Non-pigmented ciliary epithelial cell (primary cell): ENCODE measurements around the gene CD2AP.
A peak's percentile ranks its signal among the peaks of the same experiment; 100 is the strongest.
"Not testable (repeated sequence)": the region's sequence is repeated elsewhere in the genome, so short reads cannot be mapped to it uniquely, and the experiment has no call there.

ENCODE experiments used
- DNase-seq: peaks from one replicate; pipeline ENCODE4 v3.0.0-alpha.2; 2010; ENCODE audit warnings: low read depth

The CD2AP gene

DNA sequence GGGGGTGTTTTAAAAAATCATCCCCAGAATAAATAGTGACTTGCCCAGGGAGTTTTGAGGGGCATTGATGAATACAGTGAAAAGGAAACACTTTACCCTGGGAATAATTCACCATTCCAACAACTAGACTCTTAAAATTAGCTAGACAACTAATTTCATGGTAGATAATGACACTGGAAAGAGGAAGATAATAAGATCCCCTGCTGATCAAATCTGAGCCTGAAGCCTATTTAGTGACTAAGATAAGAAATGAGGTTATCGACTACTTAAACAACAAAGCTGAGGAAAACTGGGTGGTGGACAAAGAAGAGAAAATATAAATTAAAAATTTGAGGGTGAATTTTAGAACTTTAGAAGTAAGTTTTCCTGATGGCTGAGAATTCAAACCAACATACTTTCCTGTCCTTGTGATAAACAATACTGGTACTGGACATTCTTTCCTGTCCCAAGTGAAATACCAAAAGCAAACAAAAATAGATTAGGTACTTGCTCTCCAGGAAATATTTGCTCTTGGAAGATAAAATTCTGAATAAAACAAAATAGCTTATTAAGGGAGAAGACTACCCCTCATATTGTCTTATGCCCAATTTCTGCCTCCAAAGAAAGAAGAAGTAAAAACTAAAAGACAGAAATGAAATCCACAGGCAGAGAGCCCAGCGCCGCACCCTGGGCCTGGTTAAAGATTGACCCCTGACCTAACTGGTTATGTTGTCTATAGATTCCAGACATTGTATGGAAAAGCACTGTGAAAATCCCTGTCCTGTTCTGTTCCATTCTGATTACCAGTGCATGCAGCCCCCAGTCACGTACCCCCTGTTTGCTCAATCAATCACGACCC is 156.8 kb downstream of the CD2AP start:
- no peak for DNase-seq

DNA sequence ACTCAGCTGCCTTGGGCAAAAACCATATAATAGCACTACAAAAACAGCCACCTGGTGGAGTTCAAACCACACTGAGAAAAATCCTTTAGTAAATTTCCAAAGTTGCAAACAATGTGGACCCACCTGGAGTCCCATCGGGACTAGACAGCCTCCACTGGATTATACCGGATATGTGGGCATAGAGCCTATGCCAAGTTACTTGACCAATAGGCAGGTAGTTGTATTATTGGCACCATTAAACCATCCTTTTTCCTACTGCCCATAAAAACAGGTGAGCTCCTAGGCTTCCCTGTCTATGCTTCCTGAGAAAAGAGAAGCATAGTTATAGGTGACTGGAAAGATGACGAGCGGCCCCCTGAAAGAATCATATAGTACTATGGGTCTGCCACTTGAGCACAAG is 169.1 kb downstream of the CD2AP start:
- DNase-seq = no peak

DNA sequence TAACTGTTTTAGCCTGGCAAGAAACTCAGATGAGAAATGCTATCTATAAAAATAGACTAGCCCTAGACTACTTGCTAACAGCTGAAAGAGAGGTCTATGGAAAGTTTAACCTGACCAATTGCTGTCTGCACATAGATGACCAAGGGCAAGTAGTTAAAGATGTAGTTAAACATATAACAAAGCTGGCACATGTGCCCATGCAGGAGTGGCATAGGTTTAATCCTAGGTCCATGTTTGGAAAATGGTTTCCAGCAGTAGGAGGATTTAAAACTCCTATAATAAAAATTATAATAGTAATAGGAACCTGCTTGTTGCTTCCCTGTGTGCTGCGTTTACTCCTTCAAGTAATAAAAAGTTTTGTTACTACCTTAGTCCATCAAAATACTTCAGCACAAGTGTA is 169.6 kb downstream of the CD2AP start:
- DNase-seq = no peak

DNA sequence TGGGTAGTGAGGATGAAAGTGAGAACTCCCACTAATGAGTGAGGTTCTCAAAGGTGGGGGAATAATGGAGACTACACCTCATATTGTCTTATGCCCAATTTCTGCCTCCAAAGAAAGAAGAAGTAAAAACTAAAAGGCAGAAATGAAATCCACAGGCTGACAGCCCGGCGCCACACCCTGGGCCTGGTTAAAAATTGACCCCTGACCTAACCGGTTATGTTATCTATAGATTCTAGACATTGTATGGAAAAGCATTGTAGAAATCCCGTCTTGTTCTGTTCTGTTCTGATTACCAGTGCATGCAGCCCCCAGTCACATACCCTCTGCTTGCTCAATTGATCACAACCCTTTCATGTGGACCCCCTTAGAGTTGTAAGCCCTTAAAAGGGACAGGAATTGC is 170.0 kb downstream of the CD2AP start:
- DNase-seq = not testable (repeated sequence)

DNA sequence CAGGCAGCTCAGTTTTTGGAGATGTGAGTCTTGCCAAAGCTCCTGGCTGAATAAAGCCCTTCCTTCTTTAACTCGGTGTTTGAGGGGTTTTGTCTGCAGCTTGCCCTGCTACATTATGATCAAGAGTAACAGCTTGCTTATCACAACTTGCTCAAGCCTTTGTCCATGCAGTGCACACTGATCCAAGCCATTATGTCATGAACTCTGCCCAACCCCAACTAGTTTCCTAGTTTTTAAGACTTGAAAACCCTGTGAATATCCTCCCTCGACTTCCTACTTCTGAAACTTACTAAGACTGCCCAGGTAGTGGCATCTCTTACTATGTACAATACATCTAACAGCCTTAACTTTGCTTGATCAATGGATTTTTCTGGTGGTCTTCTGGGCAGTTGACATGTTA is 170.4 kb downstream of the CD2AP start:
- no peak for DNase-seq

DNA sequence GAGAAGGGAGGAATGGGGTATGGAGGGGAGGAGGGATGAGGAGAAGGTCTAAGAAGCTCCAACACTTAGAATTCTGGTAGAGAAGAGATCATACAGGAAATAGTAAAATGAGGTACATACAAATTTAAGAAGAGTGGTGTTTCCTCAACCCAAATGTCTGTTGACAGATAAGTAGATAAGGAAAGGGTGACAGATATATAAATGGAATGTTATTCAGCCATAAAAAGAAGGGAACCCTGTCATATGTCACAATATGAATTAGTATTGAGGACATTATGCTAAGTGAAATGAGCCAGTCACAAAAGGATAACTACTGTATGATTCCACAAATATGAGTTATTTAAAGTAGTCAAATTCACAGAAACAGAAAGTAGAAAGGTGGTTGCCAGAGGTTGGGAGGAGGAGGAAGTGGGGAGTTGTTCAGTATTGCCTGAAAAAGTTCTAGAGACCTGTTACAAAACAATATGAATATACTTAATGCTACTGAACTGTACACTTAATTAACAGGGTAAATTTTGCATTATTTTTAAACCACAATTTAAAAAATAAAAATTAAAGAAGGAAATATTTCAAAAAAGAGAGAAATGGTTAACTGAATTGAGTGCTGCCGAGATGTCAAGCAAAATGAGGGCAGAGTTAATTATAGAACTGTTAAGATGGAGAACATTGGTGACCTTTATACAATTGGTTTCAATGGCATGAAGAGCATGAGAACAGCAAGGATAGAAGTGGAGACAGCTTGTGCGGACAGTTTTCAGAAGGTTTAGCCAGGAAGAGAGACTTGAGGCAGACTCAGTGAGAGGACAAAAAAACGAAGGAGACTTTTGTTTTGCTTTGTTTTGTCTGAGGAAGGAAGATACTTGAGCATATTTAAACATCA is 173.2 kb downstream of the CD2AP start:
- DNase-seq = no peak

DNA sequence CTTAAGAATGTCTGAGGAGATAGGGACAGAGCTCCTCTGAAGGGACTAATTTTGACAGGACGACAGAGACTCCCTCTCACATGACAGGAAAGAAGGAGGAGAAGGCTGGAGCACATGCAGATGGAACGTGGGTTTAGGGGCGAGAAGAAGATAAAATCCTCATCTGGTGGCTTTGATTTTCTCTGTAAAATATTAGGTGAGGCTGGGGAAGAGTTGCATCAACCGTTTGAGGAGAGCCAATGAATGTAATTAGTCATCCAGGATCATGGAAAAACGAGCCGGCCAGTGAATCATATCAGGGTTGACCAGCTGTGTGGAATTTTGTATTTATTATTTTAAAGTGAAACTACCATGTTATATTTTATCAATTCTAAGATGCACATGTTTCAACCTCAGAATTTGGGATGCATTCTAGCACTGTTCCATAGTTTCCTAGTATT is 173.9 kb downstream of the CD2AP start:
- DNase-seq = peak; percentile 45

DNA sequence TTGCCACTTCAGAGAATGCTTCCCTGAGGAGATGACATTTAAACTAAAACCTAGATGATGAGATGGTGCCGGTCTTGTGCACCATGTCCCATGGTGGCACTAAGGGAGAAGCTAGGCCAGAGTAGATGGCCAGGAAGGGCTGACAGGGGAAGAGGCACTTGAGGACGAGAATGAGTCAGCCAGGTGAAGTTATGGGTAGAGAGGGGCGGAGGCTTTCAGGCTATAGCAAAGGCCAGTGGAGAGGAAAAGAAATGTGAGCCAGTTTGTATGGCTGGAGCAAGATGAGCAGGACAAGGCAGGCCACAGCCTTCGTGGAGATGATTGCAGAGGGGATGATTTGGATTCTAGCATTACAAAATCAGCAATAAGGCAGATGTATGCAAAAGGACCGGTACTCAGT is 176.1 kb downstream of the CD2AP start:
- DNase-seq = no peak

DNA sequence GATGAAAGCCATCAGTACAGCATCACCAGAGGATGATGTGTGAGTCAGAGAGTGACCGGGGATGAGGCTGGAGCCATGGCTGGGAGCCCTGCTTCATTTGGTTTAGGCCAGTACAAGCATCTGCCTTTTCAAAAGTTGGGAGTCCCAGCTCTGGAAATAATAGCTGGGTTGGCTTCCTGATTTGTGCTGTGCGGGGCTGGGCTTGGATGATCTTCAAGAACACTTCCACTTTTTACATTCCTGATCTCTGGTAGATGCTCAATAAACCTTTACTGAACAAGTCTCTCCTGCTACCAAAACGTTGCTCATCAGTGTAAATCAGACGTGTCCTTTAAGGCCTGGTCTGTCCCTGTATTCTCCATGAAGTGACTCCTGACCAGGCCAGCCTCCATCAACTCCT is 176.7 kb downstream of the CD2AP start:
- DNase-seq = no peak

DNA sequence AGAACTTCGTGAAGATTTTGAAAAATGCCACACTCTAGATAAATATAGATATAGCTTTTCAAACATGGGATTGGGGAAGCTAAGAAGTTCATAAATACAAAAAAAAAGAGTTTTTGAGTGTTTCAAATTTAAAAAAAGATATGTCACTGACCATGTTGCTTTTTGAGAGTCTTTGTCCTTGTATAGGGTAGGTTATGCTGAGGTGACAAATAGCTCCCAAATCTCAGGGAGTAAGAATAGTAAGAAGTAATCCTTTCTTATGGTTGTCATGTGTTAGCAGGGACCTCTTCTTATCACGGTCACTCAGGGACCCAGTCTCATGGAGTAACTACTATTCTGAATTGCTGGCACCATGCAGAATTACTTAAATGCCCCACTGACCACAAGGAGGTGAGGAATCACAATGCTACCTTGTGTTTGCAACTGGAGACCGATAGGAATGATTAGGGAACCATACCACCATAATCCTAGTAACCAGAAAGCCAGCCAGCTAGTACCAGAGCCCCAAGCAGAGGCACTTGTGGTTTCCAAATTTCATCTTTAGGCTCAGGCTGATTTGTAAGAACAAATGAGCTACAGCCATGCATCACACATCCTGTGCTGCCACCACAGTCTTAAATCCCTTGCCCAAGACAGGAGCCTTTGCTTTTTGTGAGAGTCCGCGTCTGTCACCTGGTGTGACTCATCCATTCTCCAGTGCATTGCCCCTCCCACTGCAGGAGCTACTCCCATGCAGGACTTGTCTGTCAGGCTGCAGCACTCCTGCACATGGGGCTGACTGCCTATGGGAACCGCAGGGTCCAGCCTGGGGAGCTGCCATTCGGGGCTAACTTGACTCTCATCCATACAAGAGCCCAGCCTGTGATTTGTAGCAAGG is 178.4 kb downstream of the CD2AP start:
- DNase-seq = no peak

DNA sequence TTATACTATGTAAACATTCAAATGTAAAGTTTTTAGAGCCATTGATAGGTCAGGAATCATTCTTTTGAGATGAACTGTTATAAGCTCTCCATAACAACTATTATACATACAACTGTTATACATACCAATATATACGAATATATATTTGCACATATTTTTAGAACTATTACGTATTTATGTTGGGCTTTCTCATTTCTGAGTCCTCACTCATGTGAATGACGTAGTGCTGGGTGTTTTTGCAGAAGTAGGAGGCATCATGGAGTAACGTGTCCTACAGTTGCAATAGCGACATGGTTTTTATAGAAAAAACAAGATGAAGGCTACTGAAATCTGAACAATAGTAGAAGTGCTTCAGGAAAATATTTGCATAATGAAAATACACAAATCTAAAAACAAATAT is 184.4 kb downstream of the CD2AP start:
- DNase-seq = no peak

DNA sequence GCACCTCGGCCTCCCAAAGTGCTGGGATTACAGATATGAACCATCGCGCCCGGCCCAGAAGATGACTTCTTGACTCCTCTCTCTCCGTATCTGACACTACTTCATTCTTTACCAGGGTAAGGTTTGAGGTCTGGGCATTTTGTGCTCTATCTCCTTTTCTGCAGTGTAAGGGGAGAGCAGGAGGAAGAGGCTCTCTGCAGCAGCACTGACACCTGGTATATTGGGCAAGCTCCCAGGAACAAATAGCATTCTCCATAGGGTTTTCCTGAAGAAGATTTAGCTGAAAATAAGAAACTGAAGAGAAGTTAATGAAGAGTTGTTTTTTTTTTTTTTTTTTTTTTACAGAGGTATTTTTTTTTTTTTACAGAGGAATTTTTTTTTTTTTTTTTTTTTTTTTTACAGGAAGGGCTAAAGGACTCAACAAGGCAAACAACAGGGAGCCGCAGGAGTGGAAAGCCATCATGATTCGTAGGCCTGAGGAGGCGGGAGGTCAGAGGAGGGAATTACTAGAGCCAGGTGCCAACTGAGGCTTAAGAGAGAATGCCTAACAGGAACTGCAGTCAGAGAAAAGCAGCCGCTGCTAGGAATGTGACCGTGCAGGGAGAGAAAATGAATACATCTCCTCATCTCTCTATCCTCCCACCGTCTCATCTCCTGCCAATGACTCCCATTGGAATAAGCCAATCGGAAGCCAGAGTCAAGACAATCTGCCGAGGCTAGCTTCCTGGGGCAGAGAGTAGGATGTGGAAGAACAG is 186.1 kb downstream of the CD2AP start:
- DNase-seq = no peak

DNA sequence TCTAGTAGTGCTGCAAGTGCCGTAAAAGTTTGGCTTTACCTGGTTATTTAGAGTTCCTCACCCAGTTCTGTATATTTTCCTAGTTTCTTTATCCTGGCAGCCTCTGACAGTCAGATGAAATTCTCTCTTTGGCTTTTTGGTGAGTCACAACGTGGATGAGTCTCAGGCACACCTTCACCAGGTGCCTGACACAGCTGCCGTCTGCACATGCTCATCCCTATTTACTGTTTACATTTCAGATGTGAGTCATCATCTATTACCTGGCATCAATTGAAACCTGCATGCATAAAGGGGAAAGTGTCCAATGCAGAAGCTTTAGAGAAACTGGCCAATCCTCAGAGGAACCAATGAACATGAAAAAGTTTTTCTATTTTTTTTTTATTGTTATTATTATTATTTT is 187.5 kb downstream of the CD2AP start:
- DNase-seq = no peak

DNA sequence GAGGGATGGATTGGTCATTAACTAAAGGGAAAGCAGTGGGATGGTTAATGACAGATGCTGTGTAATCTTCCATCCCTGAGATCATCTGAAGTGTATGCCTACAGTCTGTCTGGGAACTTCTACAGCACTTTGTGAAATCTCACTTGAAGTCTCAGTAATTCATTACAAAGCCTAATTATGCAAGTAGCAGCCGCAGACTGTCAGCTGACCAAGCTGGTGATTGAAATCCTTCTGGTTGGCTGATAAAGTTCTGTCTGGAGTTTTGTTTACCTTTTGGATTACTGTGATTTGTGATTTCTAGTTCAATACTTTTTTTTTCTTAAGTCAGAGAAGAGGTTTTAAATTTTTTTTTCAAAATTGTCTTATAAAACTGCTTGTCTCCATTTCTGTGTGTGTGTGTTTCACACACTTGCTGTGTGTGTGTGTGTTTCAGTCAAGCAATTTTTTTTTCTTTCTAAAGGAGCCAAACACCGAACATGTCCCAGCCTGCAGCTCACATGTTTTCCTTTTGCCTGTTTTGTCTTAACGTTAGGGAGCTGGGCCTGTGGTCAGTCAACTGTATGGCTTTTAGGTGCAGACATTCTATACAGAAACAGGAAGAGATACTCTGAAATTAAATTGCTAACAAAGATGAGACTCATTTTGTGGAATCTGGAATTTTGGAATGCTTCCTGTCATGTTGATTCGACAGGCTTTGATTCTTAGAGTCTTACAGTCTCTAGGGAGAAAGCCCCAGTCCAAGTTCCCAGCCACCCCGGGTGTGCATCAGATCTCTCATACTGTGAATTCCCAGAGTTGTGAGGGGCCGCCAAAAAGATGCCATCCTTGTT is 192.3 kb downstream of the CD2AP start:
- DNase-seq = no peak

DNA sequence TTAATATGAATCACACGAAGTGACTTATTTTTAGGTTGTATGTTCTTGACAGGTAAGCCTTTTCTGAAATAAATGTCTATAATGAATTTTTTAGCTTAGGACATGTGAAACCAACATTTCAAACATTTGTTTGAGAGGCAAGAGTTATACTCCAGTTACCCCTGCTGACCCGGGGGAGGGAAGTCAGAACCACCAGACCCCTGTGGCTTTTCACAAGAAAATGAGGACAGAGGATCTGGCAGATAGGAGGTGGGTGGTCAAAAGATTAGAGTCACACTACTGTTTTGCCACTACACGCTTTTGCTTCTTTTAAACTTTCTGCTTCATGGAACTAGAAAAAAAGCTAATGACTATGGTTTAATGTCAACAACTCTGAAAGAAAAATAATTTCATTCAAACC is 193.3 kb downstream of the CD2AP start:
- no peak for DNase-seq

DNA sequence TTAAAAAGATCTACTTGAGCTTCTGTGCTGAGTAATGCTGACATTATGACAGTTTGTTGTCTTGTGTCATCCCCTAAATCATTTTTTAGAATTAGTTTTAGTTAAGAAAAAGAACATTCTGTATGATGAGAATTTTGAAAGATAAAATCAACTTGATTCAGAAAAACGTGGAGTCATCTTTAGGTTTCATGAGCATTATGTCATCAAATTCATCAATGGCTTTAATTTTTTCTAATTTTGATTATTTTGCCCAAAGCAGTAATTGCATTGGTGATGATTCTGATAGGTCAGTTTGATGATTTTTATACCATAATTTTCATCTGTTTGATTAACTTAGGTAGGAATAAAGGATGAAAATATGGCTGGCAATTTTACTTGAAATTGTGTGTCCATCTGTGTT is 194.2 kb downstream of the CD2AP start:
- no peak for DNase-seq

DNA sequence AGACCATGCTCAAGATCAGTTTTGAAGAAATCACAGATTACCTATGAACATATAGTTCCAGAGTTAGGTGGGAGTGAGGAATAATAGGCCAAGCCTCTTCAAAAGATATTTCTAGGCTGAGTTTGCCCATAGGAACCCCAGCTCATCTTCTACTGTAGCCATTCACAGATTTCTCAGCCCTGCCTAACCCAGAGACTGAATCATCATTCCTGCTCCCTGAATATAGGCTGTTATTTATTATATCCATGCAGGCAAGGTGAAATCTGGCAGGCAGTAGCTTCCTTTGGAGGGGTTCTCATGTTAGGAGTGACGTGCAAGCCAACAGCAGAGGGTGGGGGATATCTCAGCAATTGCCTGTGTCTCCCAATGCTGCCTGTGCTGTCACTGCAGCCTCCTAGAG is 195.2 kb downstream of the CD2AP start:
- DNase-seq = no peak

DNA sequence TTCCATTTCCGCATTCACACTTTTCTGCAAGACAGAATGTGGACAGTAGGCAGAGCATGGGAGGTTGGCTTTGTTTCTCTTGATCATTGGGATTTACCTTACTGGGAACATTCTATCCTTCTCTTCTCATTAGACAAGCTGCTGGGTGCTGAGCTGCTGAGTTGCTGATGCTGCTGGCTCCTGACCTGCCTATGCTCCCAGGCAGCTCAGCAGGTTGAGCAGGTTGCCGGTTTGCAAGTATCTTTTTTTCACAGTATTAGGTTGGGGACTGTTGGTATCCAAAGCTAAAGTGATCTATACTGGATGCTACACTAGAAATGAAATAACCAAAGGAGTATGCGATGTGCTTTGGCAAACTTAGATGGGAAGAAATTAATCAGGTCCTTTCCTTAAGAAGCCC is 197.1 kb downstream of the CD2AP start:
- DNase-seq = no peak
